T-helper 1 cell treated with Interleukin-12 subunit alpha and Interleukin-12 subunit beta and Interleukin-4 antibody, amounts not matched to agents 30 μg/mL and 1 μg/mL, for 36 hours (primary cell): ENCODE measurements around the gene TRRAP.
"Not testable (repeated sequence)": the region's sequence is repeated elsewhere in the genome, so short reads cannot be mapped to it uniquely, and the experiment has no call there.

Experiments used
- H3K27ac Mint-ChIP-seq: one replicate; pipeline ENCODE4 v1.8.0; 2021; ENCODE audit warnings: mild to moderate bottlenecking, mixed read lengths
- H3K27me3 Mint-ChIP-seq: one replicate; pipeline ENCODE4 v1.8.0; 2021; ENCODE audit warnings: low read depth, mixed read lengths
- H3K36me3 Mint-ChIP-seq: one replicate; pipeline ENCODE4 v1.8.0; 2021; ENCODE audit warnings: low read depth, mixed read lengths
- H3K4me1 Mint-ChIP-seq: one replicate; pipeline ENCODE4 v1.8.0; 2021; ENCODE audit warnings: low read depth, mixed read lengths
- H3K4me3 Mint-ChIP-seq: one replicate; pipeline ENCODE4 v1.8.0; 2021; ENCODE audit warnings: mild to moderate bottlenecking, moderate library complexity, mixed read lengths
- H3K9me3 Mint-ChIP-seq: one replicate; pipeline ENCODE4 v1.8.0; 2021; ENCODE audit warnings: mixed read lengths

Gene TRRAP

DNA sequence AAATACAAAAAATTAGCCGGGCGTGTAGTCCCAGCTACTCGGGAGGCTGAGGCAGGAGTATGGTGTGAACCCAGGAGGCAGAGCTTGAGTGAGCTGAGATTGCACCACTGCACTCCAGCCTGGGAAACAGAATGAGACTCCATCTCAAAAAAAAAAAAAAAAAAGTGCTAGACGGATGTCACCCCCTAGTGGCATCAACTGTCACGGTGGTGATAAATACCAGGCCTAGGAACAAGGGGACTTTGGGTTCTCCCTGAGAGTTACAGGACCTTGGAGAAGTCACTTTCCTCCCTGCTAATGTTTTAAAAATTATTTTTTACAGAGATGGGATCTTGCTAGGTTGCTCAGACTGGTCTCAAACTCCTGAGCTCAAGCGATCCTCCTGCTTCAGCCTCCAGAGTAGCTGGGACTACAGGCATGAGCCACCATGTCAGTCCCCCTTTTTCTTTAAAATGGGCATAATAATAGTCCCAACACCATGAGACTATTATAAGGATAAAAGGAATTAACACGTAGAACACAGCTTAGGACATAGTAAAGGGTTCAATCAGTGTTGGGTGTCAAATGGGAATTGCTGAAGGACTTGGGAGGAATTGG is 5.9 kb upstream of the TRRAP start:
- H3K27ac Mint-ChIP-seq = no peak overlapping the region
- H3K36me3 Mint-ChIP-seq = no peaks in the 10 kb centered on the region
- no peaks in the 10 kb centered on the region for H3K9me3 Mint-ChIP-seq
- no peaks in the 10 kb centered on the region for H3K4me1 Mint-ChIP-seq
- H3K27me3 Mint-ChIP-seq = peaks cover 24% of the 10 kb centered on the region
- H3K4me3 Mint-ChIP-seq = no peak overlapping the region

DNA sequence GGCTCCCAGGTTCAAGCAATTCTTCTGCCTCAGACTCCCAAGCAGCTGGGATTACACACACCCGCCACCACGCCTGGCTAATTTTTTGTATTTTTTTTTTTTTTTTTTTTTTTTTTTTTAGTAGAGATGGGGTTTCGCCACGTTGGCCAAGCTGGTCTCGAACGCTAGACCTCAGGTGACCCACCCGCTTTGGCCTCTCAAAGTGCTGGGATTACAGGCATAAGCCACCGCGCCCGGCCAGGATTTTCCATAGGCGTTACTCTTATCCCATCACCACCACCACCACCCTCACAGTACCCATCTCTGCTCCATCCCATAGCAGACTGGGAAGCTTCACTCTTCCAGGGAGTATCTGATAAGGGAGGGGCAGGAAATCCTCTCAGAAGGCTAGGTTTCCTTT is 4.7 kb upstream of the TRRAP start:
- H3K27me3 Mint-ChIP-seq = peaks cover 19% of the 10 kb centered on the region
- not testable (repeated sequence) for H3K27ac Mint-ChIP-seq, H3K36me3 Mint-ChIP-seq, H3K4me3 Mint-ChIP-seq, H3K9me3 Mint-ChIP-seq, H3K4me1 Mint-ChIP-seq

DNA sequence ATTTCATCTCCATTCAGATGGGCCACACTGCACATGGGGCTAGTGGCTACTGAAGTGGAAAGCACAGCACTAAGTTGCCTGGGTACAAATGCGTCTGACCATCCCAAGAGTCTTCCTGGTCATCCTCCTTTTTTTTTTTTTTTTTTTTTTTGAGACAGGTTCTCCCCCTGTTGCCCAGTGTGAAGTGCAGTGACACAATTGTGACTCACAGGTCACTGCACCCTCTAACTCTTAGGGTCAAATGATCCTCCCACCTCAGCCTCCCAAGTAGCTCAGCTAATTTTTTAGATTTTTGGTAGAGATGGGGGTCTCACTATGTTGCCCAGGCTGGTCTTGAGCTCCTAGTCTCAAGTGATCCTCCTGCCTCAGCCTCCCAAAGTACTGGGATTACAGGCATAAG is 3.4 kb upstream of the TRRAP start:
- H3K27ac Mint-ChIP-seq = no peak overlapping the region
- no peaks in the 10 kb centered on the region for H3K36me3 Mint-ChIP-seq
- H3K27me3 Mint-ChIP-seq = peaks cover 11% of the 10 kb centered on the region
- no peaks in the 10 kb centered on the region for H3K9me3 Mint-ChIP-seq
- H3K4me3 Mint-ChIP-seq = no peak overlapping the region
- H3K4me1 Mint-ChIP-seq = peaks cover 2% of the 10 kb centered on the region

DNA sequence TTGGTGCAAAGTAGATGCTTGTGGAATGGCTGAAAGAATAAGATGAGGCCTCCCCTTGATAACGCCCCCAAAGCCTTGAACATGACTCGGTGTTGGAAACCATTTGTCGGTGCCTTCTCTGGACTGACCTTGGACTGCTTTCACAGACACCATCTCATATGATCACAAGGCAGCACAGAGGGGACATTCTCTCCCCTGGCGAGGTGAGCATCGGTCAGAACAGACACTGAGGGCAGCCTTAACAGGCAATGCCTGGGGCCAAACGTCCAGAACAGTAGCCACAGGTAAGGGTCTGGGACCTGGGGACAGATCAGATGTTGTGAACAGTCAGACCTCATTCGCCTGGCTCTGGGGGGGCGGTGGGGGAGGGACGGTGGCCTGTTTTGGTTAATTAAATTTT is 2.8 kb upstream of the TRRAP start:
- peaks cover 7% of the 10 kb centered on the region for H3K27me3 Mint-ChIP-seq
- no peaks in the 10 kb centered on the region for H3K36me3 Mint-ChIP-seq
- peaks cover 3% of the 10 kb centered on the region for H3K4me1 Mint-ChIP-seq
- H3K4me3 Mint-ChIP-seq = no peak overlapping the region
- H3K27ac Mint-ChIP-seq = no peak overlapping the region
- no peaks in the 10 kb centered on the region for H3K9me3 Mint-ChIP-seq

DNA sequence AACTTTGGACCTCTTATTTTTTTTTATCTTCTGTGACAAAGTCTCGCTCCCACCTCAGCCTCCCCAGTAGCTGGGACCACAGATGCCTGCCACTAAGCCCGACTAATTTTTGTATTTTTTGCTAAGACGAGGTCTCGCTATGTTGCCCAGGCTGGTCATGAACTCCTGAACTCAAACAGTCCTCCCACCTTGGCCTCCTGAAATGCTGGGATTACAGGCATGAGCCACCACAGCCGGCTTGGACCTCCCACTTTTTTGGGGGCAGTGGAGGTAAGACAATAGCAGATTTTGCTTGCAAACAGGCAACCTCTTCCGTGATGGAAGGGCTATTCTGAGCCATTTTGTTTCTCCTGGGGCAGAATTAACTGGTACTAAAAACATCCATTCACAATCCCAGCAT is 1.2 kb upstream of the TRRAP start:
- Mint-ChIP-seq H3K4me3 (peak overlapping the region; percentile 68), H3K27ac (peak overlapping the region; percentile 38), H3K4me1 (peaks cover 3% of the 10 kb centered on the region), H3K9me3 (no peaks in the 10 kb centered on the region), H3K27me3 (peaks cover 5% of the 10 kb centered on the region), H3K36me3 (peaks cover 7% of the 10 kb centered on the region)

DNA sequence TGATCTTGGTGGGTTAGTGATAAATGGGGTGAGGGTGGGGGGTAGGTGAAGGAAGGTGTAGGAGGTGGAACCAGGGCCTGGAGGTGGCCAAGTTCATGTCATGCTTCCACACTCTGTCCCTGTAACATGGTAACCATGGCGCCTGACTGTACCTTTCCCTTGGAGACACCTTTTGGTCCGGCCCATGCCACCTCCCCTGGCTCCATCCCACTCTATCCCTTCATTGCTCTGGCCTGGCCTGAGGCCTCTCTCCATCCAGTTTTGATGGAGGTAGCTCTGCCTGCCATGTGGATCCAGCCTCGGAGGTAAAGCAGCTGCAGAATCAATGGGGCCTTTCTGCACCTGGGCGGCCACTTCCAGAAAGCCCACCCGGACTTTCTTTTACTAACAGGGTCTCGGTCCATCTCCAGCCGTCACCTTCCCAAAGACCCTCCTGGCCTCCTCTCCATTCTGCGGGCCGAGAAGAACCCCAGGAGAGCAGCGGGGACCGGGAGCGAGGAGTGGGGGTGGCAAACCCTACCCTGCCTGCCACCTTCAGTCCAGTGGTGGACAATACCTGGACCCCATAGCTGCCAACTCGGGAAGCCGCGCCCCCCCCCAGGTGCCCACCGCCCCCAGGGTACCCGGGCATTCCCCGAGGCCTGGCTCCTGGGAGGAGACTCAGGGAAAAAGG is 504 bp upstream of the TRRAP start:
- Mint-ChIP-seq H3K27ac (no peak overlapping the region), H3K4me1 (peaks cover 5% of the 10 kb centered on the region), H3K9me3 (no peaks in the 10 kb centered on the region), H3K4me3 (peak overlapping the region; percentile 31), H3K36me3 (peaks cover 9% of the 10 kb centered on the region), H3K27me3 (peaks cover 5% of the 10 kb centered on the region)

DNA sequence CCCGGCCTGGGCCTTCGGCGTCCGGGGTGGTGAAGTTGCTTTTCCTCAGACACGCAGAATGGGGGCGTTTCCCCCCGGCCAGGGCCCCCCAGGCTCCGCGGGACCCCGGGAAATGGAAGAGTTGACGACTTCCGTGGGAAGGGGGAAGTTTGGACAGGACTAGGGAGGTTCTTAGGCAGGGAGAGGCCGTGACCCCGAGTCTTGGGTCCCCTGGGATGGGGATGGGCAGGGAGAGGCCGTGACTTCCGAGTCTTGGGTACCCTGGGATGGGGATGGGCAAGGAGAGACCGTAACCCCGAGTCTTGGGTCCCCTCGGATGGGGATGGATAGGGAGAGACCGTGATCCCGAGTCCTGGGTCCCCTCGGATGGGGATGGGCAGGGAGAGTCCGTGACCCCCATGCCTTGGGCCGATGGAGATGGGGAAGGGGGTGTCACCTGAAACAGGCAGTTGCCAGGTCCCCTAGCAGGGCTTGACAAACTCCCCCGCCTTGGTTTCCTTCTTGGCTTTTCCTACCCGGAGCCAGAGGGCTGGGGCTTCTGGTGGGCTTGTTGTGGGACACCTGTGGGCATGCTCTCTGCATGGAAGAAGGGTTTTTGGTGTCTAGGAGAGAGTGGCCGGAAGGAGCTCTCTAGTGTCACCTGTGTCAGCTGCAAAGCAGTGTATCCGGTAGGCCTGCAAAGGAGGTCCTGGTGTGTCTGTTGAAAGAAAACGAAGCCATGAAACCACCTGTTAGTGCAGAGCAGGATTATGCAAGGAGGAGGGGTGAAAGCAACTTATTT is 1.1 kb downstream of the TRRAP start:
- Mint-ChIP-seq H3K4me1 (peaks cover 6% of the 10 kb centered on the region), H3K27ac (peak overlapping the region; percentile 91), H3K9me3 (no peaks in the 10 kb centered on the region), H3K27me3 (peaks cover 5% of the 10 kb centered on the region), H3K4me3 (peak overlapping the region; percentile 89), H3K36me3 (peaks cover 14% of the 10 kb centered on the region)

DNA sequence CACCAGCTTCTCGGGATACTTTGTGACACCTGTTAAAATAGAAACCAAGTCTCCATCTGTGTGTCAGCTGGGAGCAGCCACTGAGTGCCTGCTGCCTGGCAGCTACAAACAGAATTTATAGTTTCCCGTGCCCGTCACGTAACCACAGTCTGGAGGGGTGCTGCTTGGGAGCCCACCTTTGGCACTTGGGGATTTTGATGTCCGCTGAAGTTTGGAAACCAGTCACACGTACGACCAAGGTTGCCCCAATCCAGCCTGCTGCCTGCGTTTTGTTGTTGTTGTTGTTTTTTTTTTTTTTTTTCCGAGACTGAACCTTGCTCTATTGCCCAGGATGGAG is 1.6 kb downstream of the TRRAP start:
- H3K36me3 Mint-ChIP-seq = peaks cover 14% of the 10 kb centered on the region

DNA sequence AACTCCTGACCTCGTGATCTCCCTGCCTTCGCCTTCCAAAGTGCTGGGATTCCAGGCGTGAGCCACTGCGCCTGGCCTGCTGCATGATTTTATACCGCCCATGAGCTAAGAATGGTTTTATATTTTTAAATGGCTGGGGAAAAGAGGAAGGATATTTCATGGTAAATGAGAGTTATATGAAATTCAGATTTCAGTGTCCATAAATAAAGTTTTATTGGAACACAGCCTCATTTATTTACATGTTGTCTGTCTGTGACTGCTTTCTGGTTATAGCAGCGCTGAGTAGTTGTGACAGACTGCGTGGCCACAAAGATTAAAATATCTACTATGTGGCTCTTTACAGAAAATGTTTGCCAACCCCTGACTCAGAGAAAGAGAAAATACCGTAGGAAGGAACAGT is 2.2 kb downstream of the TRRAP start:
- Mint-ChIP-seq H3K4me1 (peaks cover 6% of the 10 kb centered on the region), H3K4me3 (peak overlapping the region; percentile 89), H3K36me3 (peaks cover 14% of the 10 kb centered on the region), H3K9me3 (no peaks in the 10 kb centered on the region), H3K27ac (peak overlapping the region; percentile 91), H3K27me3 (peaks cover 5% of the 10 kb centered on the region)

More for the DNA sequence above, 1.6 kb downstream of the TRRAP start:
- H3K9me3 Mint-ChIP-seq = no peaks in the 10 kb centered on the region
- peak overlapping the region; percentile 91 for H3K27ac Mint-ChIP-seq
- peaks cover 6% of the 10 kb centered on the region for H3K4me1 Mint-ChIP-seq
- peaks cover 5% of the 10 kb centered on the region for H3K27me3 Mint-ChIP-seq
- peak overlapping the region; percentile 89 for H3K4me3 Mint-ChIP-seq

DNA sequence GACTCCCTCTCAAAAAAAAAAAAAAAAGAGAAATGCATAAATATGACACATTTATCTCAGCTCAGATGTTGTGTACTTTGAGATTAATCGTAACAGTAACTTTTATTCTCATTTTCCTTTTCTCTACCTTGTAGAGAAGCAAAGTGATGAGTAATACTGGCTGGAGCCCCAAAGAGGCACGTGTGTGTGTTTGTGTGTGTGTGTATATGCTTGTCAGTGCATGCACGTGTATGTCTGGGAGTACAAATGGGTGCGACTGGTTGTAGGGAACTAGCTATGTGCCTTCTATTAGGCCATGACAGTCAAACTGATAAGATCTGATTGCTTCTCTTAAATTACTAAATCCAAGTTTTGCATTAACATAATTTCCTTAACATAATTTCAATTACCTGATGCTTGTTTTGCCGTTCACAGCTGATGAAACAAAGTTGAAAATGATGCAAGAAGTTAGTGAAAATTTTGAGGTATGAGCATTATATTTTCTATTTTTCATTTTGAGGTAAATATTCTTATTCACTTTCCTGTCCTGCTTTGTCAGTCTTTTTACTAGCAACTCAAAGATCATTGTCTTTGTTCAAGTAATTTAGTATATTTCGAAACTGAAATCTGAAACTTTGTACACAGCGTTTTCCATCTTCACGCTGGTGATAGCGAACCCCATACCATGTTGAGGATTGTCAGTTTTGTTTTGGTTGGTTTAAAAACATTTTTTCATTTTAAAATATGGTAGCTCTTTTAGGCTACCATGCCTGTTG is 3.4 kb downstream of the TRRAP start:
- H3K27ac Mint-ChIP-seq = no peak overlapping the region
- H3K4me3 Mint-ChIP-seq = no peak overlapping the region
- peaks cover 5% of the 10 kb centered on the region for H3K27me3 Mint-ChIP-seq

DNA sequence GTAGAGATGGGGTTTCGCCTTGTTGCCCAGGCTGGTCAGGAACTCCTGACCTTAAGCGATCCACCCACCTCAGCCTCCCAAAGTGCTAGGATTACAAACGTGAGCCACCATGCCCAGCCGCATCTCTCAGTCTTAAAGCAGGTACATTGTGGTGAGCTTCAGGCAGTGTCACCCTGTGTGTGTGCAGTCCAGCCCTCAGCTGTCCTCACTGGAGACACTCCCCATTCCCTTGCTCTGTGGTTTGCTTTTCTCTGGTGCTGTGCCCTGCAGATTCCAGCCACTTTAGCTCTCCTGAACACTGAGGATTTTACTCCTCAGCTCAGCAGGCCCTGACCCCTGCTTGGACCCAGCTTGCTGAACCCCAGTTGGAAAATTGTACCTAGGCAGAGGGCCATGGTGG is 6.1 kb downstream of the TRRAP start:
- no peak overlapping the region for H3K4me3 Mint-ChIP-seq
- H3K9me3 Mint-ChIP-seq = no peaks in the 10 kb centered on the region
- peaks cover 12% of the 10 kb centered on the region for H3K4me1 Mint-ChIP-seq
- H3K36me3 Mint-ChIP-seq = peaks cover 18% of the 10 kb centered on the region
- no peaks in the 10 kb centered on the region for H3K27me3 Mint-ChIP-seq
- H3K27ac Mint-ChIP-seq = no peak overlapping the region

More for the DNA sequence above, 3.4 kb downstream of the TRRAP start:
- Mint-ChIP-seq H3K4me1 (peaks cover 6% of the 10 kb centered on the region), H3K9me3 (no peaks in the 10 kb centered on the region), H3K36me3 (peaks cover 14% of the 10 kb centered on the region)

DNA sequence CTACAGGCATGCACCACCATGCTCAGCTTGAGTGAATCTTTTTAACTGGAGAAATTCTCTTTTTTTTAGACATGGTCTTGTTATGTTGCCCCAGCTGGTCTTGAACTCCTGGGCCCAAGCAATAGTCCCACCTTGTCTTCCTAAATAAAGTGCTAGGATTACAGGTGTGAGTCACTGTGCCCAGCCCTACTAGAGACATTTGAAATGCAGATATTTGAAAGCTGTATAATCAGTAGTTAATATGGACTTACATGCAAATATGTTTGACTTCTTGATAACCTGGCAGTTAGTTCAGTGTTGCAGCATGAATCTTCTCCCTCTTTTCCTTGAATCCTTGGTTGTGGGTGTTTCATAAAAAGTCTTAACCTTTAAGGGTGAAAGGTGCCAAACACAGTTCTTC is 8.7 kb downstream of the TRRAP start:
- Mint-ChIP-seq H3K4me3 (no peak overlapping the region), H3K27me3 (no peaks in the 10 kb centered on the region), H3K27ac (no peak overlapping the region), H3K4me1 (peaks cover 11% of the 10 kb centered on the region), H3K36me3 (peaks cover 15% of the 10 kb centered on the region), H3K9me3 (no peaks in the 10 kb centered on the region)

DNA sequence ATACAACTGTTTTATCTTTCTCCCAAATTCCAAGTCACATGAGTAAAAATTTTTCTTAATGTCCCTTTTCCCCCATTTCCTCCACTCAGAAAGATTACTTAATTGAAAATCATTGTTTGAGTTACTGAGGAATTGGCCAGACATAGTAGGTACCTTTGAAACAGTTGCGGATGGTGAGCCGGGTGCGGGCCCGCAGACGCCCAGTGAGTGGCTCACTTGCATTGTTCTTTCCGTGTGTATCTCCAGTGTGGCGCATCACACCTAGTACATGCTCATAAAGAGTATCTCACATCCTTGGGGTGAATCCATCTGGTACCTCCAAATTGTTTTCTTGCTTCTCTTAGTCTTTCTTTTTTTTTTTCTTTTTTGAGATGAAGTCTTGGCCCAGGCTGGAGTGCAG is 14.3 kb downstream of the TRRAP start:
- Mint-ChIP-seq H3K4me3 (no peak overlapping the region), H3K36me3 (peaks cover 39% of the 10 kb centered on the region), H3K27me3 (no peaks in the 10 kb centered on the region), H3K9me3 (no peaks in the 10 kb centered on the region), H3K4me1 (peaks cover 8% of the 10 kb centered on the region), H3K27ac (no peak overlapping the region)

DNA sequence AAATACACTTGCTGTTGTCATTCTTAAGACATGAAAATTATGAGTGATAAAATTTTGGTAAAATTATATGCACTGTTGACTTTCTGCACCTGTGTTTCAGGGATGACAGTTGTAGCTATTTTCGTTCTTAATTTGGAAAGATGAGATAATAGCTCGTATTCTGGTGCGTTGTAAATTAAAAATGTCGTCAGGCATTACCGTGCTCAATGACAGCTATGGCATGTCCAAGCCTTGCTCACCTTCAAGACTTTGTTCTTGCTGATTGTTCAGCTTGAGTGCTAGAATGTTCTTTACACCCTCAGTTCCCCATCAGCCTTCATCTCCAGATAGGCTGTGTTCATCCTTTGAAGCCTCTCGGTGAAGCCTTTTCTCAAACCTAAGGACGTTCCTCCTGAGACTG is 21.5 kb downstream of the TRRAP start:
- Mint-ChIP-seq H3K4me1 (no peaks in the 10 kb centered on the region), H3K27ac (no peak overlapping the region), H3K9me3 (no peaks in the 10 kb centered on the region), H3K36me3 (peaks cover 58% of the 10 kb centered on the region), H3K4me3 (no peak overlapping the region), H3K27me3 (no peaks in the 10 kb centered on the region)
